GM12875 (cell line): Measurements from ENCODE around the gene GPR37.

Source experiments
- H3K4me3 ChIP-seq: one replicate; pipeline ENCODE4 v1.5.1; 2011; ENCODE audit warnings: low read depth, low read length, control low read depth
- CTCF ChIP-seq: IDR thresholded peaks from 2 replicates; pipeline ENCODE4 v1.5.1; 2011; ENCODE audit warnings: low read depth, mild to moderate bottlenecking, control low read depth, inconsistent platforms, low read length, moderate library complexity, borderline replicate concordance; ENCODE audit not compliant: insufficient read depth

Gene GPR37

GRCh38 chr7:124780608-124781007 is 15.0 kb upstream of the GPR37 start:
- no peak for TF ChIP-seq CTCF
- H3K4me3 ChIP-seq: no peak overlapping the region

GRCh38 chr7:124780056-124780455 is 14.5 kb upstream of the GPR37 start:
- H3K4me3 ChIP-seq: no peak overlapping the region
- no peak for TF ChIP-seq CTCF

- no peak for TF ChIP-seq CTCF
- no peak overlapping the region for H3K4me3 ChIP-seq
Observed at GRCh38 chr7:124779620-124780019, 14.0 kb upstream of the GPR37 start.

- no peak for TF ChIP-seq CTCF
- no peak overlapping the region for H3K4me3 ChIP-seq
Observed at GRCh38 chr7:124779194-124779593, 13.6 kb upstream of the GPR37 start.

GRCh38 chr7:124777268-124777667 is 11.7 kb upstream of the GPR37 start:
- no peak overlapping the region for H3K4me3 ChIP-seq
- TF ChIP-seq CTCF: no peak

GRCh38 chr7:124776153-124776552 is 10.6 kb upstream of the GPR37 start:
- TF ChIP-seq CTCF: no peak

GRCh38 chr7:124775422-124775821 is 9.8 kb upstream of the GPR37 start:
- H3K4me3 ChIP-seq: no peak overlapping the region
- TF ChIP-seq CTCF: no peak

More at GRCh38 chr7:124776153-124776552, 10.6 kb upstream of the GPR37 start:
- no peak overlapping the region for H3K4me3 ChIP-seq
